ENCODE measurements around the gene TMEM139.

GRCh38 chr7:143287339-143287934 lies 2.7 kb downstream of the TMEM139 start:
- TF ChIP-seq EZH2 (IDR thresholded peaks at IDR 0.05; ENCODE audit: insufficient read depth, low read length) = no peak
- TF ChIP-seq, protein P1, sequence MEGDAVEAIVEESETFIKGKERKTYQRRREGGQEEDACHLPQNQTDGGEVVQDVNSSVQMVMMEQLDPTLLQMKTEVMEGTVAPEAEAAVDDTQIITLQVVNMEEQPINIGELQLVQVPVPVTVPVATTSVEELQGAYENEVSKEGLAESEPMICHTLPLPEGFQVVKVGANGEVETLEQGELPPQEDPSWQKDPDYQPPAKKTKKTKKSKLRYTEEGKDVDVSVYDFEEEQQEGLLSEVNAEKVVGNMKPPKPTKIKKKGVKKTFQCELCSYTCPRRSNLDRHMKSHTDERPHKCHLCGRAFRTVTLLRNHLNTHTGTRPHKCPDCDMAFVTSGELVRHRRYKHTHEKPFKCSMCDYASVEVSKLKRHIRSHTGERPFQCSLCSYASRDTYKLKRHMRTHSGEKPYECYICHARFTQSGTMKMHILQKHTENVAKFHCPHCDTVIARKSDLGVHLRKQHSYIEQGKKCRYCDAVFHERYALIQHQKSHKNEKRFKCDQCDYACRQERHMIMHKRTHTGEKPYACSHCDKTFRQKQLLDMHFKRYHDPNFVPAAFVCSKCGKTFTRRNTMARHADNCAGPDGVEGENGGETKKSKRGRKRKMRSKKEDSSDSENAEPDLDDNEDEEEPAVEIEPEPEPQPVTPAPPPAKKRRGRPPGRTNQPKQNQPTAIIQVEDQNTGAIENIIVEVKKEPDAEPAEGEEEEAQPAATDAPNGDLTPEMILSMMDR (IDR thresholded peaks at IDR 0.05; ENCODE audit: insufficient read depth, low read depth, low read length) = no peak

Measured in astrocyte (in vitro differentiated cells and primary cell).